ENCODE data around the gene GPR183. TPM values are rescaled to one million over a fixed set of nuclear protein-coding genes. Genes with fewer than 3 reads are reported as not detected.

GPR183 gene
- total and polyA plus RNA-seq, 12 donors = 0.94 to 15.0 (median 8.3) TPM

- 69 to 88% (median 79%) methylated on average over 3 of the region's 3 CpGs for WGBS, 4 donors
- H3K27ac ChIP-seq = peak overlapping the region; percentile 31 to 90 (median 72)
- no peak for DNase-seq
These were observed 6.3 kb upstream of the GPR183 start for GRCh38 chr13:99313501-99313900.

DNA sequence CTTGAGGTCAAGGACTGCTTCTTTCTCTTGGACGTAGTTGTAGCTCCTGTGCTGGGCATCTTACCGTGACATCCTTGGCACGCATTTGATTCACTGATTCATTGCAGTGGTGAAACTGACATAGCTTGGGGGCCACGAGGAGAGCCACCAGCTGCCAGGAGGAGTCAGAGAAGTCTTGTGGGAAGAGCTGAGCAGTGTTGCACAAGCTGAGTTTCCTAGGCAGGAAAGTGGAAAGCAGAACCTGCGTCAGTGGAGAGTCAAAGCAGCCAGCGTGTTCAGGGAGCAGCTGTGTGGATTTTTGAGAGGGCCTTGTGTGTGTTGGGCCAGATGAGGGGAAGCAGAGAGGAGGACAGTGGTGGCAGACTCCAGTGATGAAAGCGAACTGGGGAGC, 5.3 kb upstream of the GPR183 start:
- H3K27ac ChIP-seq = peak overlapping the region; percentile 31 to 90 (median 72)
- 26 to 36% (median 34%) methylated on average over 7 of the region's 7 CpGs for WGBS, 4 donors

More at GRCh38 chr13:99313501-99313900, 6.3 kb upstream of the GPR183 start:
- H3K27me3 ChIP-seq = no peaks in the 10 kb centered on the region
- no peak overlapping the region for H3K4me3 ChIP-seq
- intact Hi-C loops (cut with DNase I) = no loop called here
- TF ChIP-seq POLR2A (IDR thresholded peaks at IDR 0.05) = no peak
- TF ChIP-seq CTCF (IDR thresholded peaks at IDR 0.05) = no peak
- no peaks in the 10 kb centered on the region for H3K36me3 ChIP-seq (replicated peaks in 1 of 2)
- H3K4me1 ChIP-seq (replicated peaks in 1 of 2) = peaks cover 15 to 17% of the 10 kb centered on the region in 2 donors
- H3K9me3 ChIP-seq (replicated peaks in 1 of 3) = no peaks in the 10 kb centered on the region

DNA sequence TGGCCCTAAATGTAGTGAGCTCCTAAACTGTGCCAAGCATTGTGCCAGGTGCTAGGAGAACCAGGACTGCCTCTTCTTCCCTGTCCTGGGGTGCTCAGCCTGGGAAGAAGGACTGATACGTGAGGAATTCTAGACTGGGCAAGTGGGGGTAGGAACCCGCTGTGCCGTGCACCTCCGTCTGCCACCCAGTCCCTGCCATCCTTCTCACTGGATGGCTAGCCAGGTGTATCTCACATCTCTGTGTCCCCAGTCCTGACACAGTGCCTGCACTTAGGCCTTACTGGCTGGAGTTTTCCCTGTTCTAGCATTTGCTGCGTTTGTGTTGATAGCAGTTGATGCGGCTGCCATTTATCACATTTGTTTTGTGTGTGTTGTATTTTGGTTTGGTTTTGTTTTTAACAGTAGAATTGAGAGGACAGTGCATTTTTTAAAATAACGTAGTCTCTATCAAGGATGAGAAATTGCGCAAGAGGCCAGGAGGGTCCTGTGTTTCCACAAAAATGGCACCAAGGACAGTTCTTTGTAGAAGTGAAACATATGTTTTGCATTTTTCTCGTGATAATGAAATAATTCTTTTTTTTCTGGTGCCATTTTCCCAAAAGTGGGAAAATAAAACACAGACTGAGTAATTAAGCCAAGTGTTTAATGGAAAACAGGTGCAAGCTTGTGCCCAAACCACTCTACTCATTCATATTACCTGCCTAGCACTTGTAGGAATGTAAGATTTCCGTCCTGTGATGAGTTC, 4.7 kb upstream of the GPR183 start:
- H3K9me3 ChIP-seq (replicated peaks in 1 of 3) = no peaks in the 10 kb centered on the region
- H3K27me3 ChIP-seq = no peaks in the 10 kb centered on the region
- WGBS, 4 donors = 42 to 63% (median 61%) methylated on average over 7 to 10 of the region's 10 CpGs
- H3K4me3 ChIP-seq = no peak overlapping the region
- TF ChIP-seq POLR2A (IDR thresholded peaks at IDR 0.05) = no peak
- TF ChIP-seq CTCF (IDR thresholded peaks at IDR 0.05) = no peak
- DNase-seq = peak in 4 of 7 donors; percentile 38 to 69 (median 50)
- H3K36me3 ChIP-seq (replicated peaks in 1 of 2) = no peaks in the 10 kb centered on the region
- intact Hi-C loops (cut with DNase I) = no loop called here
- peaks cover 15 to 17% of the 10 kb centered on the region in 2 donors for H3K4me1 ChIP-seq (replicated peaks in 1 of 2)
- H3K27ac ChIP-seq = peak overlapping the region in 4 of 5 donors; percentile 34 to 90 (median 78)

More for the DNA sequence above, 5.3 kb upstream of the GPR183 start:
- Histone ChIP-seq H3K36me3 (replicated peaks in 1 of 2) (no peaks in the 10 kb centered on the region), H3K4me1 (replicated peaks in 1 of 2) (peaks cover 15 to 17% of the 10 kb centered on the region in 2 donors), H3K4me3 (no peak overlapping the region), H3K27me3 (no peaks in the 10 kb centered on the region), H3K9me3 (replicated peaks in 1 of 3) (no peaks in the 10 kb centered on the region)
- intact Hi-C loops (cut with DNase I) = no loop called here
- peak; percentile 72 to 93 (median 92) for DNase-seq
- TF ChIP-seq POLR2A (IDR thresholded peaks at IDR 0.05) (peak in 1 of 2 donors; percentile 51), CTCF (IDR thresholded peaks at IDR 0.05) (no peak)

DNA sequence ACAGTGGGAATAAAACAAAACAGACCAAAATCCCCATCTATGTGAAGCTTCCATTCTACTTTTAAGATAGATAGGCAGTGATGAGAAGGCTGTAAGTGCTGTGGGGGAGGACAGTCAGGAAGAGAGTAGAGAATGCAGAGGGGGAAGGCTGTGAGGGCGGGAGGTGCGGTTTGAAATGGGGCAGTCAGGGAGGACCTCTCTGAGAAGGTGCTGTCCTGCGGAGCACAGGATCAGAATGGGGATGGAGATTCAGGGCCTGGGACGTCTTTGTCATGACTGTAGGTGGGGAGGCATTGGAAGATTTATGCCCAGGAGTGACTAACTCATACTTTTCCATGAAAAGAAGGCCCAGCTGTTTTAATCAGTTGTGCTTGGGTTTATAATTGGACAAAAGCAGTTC, 3.9 kb upstream of the GPR183 start:
- no peaks in the 10 kb centered on the region for H3K36me3 ChIP-seq (replicated peaks in 1 of 2)
- peak overlapping the region in 3 of 5 donors; percentile 72 to 90 (median 85) for H3K27ac ChIP-seq
- WGBS, 4 donors = 68 to 87% (median 85%) methylated on average over 4 of the region's 4 CpGs
- no peaks in the 10 kb centered on the region for H3K27me3 ChIP-seq
- H3K4me3 ChIP-seq = no peak overlapping the region
- no peaks in the 10 kb centered on the region for H3K9me3 ChIP-seq (replicated peaks in 1 of 3)
- no peak for TF ChIP-seq CTCF (IDR thresholded peaks at IDR 0.05)
- TF ChIP-seq POLR2A (IDR thresholded peaks at IDR 0.05) = no peak
- H3K4me1 ChIP-seq (replicated peaks in 1 of 2) = peaks cover 15 to 17% of the 10 kb centered on the region in 2 donors
- DNase-seq = no peak
- intact Hi-C loops (cut with DNase I) = no loop called here

Data from adrenal gland (tissue), 12 donors.